GOT3 (cell line): ENCODE measurements around the gene DENND6B.

Experiments
- DNase-seq: peaks from one replicate; lab custom pipeline; 2025; ENCODE audit warnings: mixed read lengths; lab: John Stamatoyannopoulos, UW

Gene DENND6B

DNA sequence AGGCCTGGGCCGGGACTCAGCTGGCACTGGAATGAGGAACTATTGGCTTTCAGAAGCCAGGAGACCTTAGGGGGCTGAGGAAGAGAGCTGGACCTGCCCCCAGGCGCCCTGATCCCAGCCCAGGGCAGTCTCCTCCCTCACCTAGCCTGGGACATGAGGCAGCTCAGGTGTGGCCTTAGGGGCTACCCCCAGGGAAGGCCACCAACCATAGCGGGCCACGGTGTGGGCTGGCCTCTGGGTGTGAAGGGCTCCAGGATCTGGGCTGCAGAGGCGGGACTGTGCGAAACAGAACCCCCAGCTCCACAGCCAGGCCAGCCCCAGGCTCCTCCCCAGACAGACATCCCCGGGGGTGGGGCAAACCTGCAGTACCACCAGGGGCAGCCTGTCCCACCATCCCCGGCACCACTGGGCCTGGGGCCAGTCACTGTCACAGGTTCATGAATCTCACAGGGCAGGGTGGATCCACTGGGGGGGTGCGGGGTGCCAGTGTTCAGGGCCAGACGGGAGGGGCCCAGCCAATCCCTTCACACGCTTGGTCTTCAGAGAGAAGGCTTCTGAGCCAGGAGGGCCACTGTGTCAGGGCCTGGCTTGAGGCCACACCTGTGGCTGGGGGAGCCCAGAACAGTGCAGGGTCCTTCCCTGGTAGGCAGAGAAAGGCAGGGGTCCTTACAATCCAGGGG is 22.8 kb downstream of the DENND6B start:
- DNase-seq: peak; percentile 29

DNA sequence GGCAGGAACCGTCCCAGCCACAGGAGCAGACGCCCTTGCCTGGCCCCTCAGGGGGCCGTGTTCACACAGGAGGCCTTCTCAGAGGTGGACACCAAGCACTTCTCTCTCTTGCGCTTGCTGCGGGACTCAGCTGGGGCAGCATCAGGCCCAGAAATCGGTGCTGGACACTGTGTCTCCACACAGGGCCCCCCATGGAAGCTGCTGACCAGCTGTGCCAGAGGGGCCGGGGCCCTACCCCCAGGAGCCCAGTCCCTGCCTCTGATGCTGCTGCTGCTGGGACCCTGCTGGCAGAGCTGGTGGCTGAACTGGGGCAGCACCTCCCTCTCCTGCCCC is 23.3 kb downstream of the DENND6B start:
- no peak for DNase-seq

DNA sequence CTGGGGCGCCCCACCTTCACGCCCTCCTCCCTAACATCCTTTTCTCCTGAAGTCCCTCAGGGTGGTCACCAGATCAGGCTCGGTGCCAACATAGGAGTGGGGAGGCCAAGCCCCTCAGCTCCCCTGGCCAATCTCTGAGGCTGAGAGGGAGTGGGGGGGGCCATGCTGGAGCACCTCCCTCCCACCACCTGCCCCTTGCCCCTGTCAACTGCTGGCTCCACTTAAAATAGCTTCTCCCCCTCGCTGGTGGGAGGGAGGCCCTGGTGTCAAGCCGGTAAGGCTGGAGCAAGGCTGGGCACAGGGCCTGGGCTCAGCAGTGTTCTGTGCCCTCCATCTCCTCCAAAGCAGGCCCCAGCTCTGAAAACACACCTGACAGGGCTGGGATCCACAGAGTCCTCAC is 24.2 kb downstream of the DENND6B start:
- no peak for DNase-seq

DNA sequence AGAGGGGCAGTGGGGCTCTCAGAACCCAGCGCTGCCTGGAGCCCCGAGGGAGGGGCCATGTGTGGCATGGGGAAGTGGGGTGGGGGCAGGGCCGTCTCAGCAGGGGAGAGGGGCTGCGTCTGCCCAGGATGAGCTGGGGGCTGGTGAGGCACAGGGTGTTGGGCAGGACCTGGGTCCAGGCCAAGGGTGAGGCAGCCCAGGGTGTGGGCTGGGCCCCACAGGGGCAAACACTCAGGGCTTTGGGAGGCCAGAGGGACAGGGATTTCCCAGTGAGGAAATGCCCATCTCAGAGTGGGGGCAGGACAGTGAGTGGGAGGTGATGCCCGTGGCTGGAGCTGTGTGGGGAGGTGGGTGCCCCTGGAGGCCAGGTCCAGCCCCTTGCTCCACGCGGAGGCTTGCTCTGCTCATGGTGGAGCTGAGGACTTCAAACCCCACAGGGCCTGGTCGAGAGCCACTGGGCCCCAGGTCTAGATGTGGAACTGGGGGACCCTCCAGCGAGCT is 24.7 kb downstream of the DENND6B start:
- DNase-seq: no peak

DNA sequence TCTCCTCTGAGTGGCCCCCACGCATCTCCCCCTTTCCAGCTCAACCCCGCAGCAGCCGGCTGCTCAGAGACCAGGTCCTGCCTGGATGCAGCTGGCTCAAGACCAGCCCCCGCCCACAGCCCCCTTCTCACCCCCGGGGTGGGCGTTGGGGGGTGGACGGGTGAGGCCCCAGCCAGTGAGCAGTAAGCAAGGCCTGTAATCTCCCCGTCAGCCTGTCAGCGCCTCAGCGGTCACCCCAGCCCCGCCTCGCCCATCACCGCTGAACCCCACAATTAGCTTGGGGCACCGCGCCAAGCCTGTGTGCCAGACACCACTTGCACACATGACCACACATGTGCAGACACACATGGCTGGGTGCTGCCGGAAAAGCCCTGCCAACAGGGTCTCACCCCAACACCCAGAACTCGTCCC is 25.2 kb downstream of the DENND6B start:
- DNase-seq: no peak

DNA sequence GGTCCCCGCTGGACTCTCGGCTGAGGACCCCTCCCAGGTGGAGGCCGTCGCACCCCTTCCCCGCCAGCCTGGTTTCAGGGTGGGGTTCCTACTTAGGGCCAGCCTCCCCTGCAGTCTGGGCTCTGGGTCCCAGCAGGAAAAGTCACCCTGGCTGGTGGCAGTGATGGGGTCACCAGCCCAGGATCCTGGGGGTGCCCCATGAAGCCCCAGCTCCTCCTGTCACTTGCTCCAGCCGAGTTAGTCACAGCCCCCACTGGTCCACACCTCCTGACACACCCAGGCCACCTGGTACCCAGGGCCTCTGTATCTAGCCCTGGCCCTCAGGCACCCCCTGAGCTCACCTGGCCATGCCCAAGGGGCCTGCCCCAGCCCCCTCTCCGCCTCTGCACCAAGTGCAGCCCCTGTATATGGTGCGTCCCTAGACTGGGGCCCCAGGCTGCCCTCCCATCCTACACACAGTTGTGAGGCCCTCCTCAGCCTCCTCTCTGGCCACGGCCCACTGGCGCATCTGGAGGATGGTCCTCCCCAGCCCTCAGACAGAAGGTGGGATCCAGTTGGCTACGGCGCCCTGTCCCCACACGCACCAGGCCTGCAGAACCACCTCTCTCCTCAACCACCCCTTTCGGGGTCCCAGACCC is 26.1 kb downstream of the DENND6B start:
- DNase-seq: no peak

DNA sequence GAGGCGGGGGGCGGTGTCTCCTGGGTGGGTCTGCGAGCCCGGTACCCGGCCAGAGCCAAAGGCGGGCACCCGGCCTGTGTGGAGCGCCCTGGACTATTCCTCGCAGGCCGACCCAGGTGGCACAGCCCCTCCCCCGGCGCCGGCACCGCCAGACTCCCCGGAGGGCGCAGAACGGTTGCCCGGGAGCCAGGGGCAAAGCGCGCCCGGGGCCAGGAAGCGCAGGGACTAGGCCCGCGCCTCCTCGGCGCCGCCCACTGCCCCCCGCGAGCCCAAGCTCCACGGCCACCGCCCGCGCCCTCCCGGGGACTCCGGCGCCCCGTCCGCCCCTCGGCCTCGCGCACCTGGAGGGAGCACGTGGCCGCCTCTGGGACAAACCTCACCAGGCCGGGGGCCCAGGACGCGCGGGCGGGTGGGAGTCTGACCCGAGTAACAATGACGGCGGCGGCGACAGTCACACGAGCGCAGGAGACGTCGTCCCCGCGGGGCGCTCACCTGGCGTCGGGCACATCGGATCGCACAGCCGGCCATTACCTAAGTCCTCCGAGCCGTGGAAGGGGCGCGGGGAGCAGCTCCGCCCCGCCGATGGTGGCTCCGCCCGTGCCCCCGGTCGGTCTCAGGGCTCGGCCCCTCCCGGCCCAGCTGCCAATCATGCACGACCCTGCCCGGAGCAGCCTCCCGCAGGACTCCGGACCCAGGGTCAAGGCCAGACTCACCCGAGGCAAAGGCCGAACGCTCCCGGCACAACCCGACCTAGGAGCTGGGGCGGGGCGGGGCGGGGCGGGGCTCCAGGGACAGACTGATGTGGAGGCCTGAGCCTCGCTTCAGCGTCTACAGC is 26.8 kb downstream of the DENND6B start:
- DNase-seq: no peak

DNA sequence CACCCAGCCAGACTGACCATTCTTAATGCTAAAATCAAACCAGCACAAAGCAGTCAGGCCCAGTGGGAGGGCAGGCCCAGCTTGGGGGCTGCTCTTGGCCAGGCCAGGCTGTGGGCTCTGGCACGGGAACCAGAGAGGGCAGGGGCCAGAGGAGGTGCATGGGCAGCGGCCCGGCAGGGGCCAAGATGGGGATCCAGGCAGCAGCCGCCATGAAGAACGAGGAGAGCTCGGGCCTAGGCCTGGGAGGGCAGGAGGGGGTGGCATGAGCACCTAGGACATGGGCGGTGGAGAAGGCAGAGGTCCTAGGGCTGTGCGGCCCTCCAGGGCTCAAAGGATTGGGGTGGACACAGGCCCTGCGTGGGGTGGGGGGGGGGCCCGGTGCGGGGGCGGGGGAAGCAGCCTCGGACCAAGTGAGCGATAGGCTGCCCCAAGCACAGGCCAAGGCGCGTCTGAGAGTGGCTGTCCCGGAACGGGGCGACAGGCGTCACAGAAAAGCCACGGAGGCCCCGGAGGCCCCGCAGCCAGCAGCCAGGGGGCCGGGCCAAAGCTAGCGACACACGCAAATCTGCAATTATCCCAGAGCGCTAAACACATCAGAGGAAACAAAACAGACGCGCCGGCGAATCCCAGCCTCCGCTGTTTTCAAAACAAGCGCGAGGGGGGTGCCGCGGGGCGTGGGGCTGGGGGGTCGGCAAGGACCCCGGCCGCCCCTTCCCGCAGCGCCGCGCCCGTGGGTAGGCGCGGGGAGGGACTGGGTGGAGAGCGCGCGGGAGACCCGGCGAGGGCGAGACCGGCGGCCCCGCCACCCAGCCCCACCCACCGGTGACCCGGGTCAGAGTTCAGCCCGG is 27.7 kb downstream of the DENND6B start:
- DNase-seq: no peak

DNA sequence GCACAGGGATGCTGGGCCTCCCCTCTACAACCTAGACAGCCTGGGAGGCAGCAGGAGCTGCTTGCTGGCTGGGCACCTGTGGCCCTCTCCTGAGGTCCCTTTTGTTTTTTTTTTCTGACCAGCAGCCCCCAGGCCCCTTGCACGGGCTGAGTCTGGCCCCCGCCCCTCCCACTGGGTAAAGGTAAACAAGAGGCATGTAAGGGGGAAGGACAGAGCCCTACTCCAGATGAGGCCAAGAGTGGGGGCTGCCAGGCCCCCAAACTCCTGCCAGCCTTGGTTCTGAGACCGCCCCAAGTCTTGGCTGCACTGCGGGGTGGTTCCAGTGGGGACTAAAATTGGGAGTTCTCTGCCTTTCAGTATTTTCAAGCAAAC is 28.6 kb downstream of the DENND6B start:
- no peak for DNase-seq

DNA sequence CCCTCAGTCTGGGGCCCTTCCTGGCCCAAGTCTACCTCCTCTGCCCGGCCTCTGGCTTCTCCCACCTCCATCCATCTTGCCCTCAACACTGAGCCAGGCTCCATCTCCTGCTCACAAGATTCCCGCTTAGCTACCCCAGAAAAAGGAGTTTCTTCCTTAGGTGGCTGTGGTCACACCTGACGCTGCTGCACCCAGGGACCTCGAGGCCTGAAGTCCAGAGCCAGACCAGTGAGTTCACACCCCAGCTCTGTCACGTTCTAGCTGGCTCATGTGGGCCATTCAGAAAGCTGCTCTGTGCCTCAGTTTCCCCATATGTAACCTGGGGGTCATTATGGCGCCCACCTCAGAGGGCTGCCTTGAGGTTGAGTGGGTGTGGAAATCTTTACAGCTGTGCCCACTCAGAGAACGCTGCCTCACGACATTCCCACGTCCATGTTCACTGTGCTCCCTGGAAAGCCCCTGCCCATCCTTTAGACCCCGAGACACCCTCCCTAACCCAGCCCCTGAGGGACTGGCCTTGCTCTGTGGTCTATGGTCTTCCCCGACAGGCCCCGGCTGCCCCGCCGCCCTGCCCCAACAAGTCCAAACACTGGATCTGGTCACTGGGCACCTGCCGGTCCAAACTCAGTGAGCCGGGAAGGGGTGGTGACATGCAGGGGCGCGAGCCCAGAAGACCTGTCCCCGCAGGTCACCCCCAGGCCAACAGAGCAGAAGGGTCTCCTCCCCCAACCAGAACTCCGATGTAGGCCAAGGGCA is 29.1 kb downstream of the DENND6B start:
- DNase-seq: no peak

DNA sequence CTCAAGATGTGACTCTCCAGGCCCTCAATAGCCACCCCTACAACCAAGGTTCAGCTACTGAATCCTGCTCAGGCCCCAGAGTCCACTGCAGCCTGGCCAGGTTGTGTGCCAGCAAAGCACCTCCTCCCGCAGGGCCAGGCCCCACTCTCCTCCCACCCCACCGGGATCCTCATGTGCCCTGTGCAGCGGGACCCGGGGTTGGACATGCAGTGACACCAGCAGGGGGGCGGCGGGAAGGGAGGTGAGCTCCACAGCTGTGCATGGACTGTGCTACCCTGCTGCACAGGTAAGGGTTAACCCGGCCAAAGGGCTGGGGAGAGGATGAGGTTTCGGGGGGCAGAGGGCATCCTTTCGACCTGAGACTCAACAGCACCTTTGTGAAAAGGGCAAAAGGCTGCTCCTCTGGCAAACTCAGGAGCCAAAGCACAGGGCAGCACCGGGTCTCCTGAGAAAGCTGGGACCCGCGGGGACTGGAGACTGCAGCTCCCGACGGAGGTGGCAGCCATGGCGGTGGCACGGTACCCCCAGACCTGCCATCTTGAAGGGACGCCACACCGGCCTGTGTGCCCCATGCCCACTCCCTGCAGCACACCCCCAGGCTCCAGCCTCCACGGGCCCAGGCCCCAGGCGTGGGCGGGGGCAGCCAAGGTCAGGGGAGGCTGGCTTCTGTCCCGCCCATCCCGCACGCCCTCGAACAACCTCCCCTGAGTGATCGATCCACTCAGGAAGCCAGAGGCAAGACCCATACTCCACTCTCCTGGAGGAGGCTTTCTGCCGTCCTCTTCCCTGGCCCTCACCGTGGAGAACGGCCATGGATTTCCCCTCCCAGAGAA is 29.9 kb downstream of the DENND6B start:
- no peak for DNase-seq

DNA sequence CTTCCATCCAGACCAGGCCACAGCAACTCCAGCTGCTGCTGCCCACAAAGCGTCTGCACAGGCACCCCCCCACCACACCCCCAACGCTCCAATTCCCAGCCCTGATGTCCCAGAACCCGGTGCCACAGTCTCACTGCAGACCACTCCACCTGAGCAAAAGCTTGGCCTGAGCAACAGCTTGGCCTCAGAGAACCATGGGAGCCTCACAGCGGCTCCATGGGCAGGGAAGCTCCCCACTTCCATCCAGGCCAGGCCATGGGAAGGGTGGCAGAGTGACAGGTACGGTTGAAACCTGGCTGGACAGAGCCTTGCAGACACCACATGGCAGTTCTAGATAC is 32.5 kb downstream of the DENND6B start:
- DNase-seq: no peak

DNA sequence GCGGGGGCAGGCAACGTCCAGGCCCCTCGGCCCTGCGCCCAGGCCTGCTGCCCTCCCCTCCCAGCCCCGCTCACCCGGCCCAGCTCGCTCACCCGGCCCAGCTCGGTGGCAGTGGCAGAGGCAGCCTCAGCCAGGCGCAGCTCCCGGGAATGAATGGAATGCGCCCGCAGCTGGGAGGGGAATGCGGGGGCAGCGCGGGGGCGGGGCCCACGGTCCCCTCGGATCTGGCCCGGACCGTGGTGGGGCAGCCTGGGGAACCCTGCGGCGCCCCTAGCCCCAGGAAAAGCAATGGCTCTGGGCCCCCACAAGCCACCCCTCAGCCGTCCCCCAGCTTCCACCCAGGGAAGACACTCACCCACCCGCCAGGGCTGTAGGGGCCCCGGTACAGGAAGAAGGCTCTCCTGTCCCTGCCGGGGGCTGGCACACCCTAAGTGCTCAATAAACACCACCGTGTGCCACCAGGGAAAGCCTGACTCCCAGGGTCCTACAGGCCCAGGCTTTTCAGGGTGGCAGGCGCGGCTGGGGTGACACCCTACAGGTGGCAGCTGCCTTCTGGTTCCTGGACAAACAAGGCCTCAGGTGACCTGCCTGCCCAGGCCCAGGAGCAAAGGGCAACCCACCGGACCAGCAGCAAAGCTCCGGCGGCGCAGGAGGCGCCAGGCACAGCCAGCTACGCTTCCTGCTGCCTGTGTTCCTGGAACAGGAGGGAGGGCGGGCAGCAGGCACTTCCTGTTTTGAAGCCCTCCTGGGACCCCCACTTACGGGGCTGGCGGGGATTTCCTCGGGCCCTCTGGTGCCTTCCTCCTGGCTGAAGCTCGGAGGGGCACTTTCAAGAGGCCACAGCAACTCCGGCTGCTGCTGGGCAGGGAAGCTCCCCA is 33.1 kb downstream of the DENND6B start:
- DNase-seq: no peak

DNA sequence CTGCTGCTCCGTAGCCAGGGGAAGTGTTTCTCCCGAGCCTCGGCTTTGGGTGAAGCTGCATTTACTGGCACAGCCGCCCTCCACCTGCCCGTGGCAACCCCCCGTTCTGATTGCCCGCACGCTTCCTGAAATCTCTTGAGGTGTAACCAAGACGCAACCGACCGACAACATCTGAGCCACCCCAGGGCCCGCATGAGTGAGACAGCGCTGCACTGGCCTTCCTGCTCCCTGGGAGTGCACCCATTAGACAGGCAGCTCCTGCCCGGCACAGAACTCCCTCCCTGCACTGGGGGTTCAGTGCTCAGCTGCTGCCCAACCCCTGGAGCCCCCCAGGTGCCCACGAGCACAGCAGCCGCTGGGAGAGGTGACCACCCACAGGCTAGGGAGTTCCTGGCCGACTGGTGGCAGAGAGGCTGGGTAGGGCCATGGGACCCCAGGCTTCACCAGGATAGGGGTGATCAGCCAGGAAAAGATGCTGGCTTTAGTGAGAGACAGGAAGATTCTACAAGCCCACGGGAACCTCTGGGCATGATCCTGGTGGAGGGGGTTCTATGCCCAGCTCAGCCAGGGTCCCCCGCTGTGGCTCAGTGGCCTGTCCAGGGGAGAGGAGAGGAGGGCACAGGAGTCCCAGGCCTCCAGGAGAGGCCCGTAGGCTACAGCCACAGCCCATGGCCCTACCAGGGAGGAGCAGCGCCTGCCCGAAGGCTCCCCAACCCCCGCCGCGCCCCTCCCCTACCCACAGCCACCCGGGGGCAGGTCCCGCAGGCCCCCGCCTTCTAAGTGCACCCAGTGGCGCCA is 34.0 kb downstream of the DENND6B start:
- no peak for DNase-seq

DNA sequence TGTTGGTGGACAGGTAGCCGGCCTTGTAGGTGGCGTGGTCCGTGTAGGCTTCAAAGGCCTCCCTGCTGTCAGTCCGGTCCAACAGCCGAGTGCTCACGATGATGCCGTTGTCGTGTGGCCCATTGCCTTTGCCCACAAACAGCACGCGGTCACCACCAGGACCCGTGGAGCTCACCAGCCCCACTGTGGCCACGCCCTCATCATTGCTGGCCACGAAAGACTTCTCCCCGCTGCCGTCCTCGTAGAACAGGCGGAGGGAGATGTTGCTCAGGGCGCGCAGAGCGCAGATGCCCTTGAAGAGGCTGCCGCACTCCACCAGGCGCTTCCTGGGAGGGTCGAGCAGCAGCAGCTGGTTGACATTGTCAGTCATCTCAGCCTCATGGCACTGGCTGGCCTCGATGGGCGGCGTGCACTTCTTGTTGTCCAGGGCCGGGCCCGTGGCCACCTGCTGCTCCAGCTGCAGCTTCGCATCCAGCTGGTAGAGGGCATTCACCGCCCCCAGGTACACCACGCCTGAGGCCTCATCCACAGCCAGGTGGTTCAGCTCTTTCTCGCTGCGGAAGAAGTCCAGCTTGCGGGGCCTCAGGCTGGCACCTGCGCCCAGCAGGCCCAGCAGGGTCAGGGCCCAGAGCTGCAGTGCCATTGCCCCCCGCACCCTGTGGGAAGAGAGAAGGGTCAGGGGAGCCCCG is 36.7 kb downstream of the DENND6B start:
- no peak for DNase-seq

DNA sequence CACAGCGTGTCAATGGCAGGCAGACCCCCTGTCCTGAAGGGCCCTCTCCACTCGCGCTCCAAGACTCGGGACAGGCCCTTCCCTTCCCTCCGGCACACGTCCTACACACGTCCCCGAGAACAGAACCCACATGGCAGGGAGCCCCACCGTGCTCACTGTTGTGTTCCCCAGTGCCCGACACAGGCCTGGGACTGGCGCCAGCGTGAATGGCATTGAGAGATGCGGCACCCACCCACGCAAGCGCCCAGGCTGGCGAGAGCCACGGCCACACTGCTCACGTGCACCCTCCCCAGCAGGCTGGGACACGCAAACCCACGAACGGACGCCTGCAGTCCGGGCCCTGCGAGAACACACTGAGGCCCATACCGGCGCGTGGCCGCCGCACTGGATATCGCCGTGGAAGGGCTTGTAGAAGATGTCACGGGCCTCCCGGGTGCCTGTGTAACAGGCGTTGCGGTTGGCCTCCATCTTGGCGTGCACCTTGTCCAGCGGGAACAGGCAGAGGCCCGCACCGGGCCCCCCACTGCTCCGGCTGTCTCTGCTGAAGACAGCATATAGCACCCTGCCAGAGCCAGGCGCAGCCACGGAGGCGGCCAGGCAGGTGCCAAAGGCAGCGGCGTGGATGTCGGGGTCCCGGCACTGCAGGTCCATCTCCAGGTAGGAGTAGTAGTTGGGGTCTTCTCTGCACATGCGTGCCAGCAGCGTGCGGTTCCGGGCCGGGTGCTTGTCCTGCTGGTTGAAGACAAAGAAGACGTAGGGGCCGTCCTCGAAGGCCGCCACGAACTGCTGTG is 37.5 kb downstream of the DENND6B start:
- DNase-seq: no peak

DNA sequence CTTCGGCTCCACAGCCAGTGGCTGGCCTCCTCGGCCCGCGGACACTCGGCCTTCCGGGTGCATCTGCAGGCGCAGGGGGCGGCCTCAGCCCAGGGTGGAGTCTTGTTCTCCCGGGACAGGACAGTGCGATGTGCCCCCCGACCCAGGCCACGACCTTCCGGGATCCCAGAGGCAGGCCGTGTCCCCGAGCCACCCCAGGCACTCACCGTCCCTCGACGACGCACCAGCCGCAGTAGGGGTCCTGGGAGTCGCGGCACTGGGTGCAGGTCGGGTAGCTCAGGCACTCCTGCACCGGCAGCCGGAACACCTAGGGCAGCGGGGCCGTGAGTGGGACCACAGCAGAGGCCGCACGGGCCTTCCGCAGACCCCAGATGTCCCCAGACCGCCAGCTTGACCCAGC is 39.1 kb downstream of the DENND6B start:
- DNase-seq: no peak
